ENCODE measurements around the gene ANKLE2.

DNA sequence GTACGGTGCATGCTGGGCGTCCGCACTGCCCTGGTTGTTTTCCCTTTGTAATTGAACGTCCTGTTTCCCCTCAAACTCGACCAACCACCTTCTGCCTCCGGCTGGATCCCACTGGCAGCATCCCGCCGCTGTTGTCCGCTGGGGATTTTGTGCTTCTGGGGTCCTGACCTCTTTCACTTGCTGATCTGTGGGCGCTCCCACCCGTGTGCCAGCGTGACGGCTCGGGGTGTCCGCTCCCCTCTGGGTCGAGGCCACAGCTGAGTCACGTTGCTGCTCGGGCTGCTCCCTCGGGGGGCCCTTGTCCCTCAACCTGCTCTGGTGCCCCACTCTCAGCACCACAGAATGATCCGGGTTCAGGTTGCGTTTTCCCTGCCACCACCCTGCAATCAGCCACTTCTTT, 43.0 kb downstream of the ANKLE2 start:
- TF ChIP-seq POLR2A (IDR thresholded peaks at IDR 0.05) = no peak
- TF ChIP-seq, protein P1, sequence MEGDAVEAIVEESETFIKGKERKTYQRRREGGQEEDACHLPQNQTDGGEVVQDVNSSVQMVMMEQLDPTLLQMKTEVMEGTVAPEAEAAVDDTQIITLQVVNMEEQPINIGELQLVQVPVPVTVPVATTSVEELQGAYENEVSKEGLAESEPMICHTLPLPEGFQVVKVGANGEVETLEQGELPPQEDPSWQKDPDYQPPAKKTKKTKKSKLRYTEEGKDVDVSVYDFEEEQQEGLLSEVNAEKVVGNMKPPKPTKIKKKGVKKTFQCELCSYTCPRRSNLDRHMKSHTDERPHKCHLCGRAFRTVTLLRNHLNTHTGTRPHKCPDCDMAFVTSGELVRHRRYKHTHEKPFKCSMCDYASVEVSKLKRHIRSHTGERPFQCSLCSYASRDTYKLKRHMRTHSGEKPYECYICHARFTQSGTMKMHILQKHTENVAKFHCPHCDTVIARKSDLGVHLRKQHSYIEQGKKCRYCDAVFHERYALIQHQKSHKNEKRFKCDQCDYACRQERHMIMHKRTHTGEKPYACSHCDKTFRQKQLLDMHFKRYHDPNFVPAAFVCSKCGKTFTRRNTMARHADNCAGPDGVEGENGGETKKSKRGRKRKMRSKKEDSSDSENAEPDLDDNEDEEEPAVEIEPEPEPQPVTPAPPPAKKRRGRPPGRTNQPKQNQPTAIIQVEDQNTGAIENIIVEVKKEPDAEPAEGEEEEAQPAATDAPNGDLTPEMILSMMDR (IDR thresholded peaks at IDR 0.05) = no peak

Data from testis (tissue), 2 donors.